A673 (cell line): ENCODE results near the gene CCL4L2. TPM values are rescaled to one million over a fixed set of nuclear protein-coding genes. Genes with fewer than 3 reads are reported as not detected.
"Not testable (repeated sequence)": the region's sequence is repeated elsewhere in the genome, so short reads cannot be mapped to it uniquely, and the experiment has no call there.

ENCODE experiments used
- BruUV-seq: library from RNA; stranded (reverse); fragments of 400-500 nt; replicated peaks from 2 replicates; lab custom pipeline; 2021; lab: Mats Ljungman, UMichigan
- CTCF ChIA-PET: fragments of 300-600 bp; sonication (Branson Sonifier 250); formaldehyde crosslinking; loops from one replicate; lab custom pipeline; 2022; ENCODE audit warnings: antibody characterized with exemption; lab: Charles Lee
- POLR2A ChIA-PET: fragments of 300-600 bp; sonication (Branson Sonifier 250); formaldehyde crosslinking; loops from one replicate; lab custom pipeline; 2022; ENCODE audit warnings: antibody characterized with exemption; ENCODE audit not compliant: low non-redundant PET; lab: Charles Lee
- DNase-seq: peaks from one replicate; pipeline ENCODE4 v3.0.0-alpha.2; 2015; ENCODE audit warnings: low spot score
- H3K27ac ChIP-seq: fragments of 200-600 bp; sonication (generic); 2 replicates; pipeline ENCODE4 v1.5.1; 2016; ENCODE audit warnings: mixed run types, low read depth, mild to moderate bottlenecking, mixed read lengths, antibody characterized with exemption, low read length; ENCODE audit not compliant: poor library complexity, severe bottlenecking
- H3K27me3 ChIP-seq: fragments of 200-600 bp; sonication (generic); replicated peaks from 2 replicates; pipeline ENCODE4 v1.6.1; 2017; ENCODE audit warnings: mixed run types, low read depth, mild to moderate bottlenecking, mixed read lengths, antibody characterized with exemption, low read length; ENCODE audit not compliant: insufficient read depth, poor library complexity
- H3K36me3 ChIP-seq: fragments of 200-600 bp; sonication (generic); 2 replicates; pipeline ENCODE4 v1.6.1; 2016; ENCODE audit warnings: mixed run types, mild to moderate bottlenecking, mixed read lengths, antibody characterized with exemption, low read length; ENCODE audit not compliant: insufficient read depth, poor library complexity, severe bottlenecking
- H3K4me1 ChIP-seq: fragments of 200-600 bp; sonication (generic); 2 replicates; pipeline ENCODE4 v1.6.1; 2017; ENCODE audit warnings: mixed run types, mild to moderate bottlenecking, mixed read lengths, antibody characterized with exemption, low read length; ENCODE audit not compliant: insufficient read depth, poor library complexity, severe bottlenecking
- H3K4me3 ChIP-seq: fragments of 200-600 bp; sonication (generic); 2 replicates; pipeline ENCODE4 v1.5.1; 2016; ENCODE audit warnings: low read depth, mixed run types, mild to moderate bottlenecking, mixed read lengths, low read length; ENCODE audit not compliant: poor library complexity, severe bottlenecking
- H3K9me3 ChIP-seq: fragments of 200-600 bp; sonication (generic); 2 replicates; pipeline ENCODE4 v1.6.1; 2016; ENCODE audit warnings: mixed run types, low read depth, mild to moderate bottlenecking, mixed read lengths, antibody characterized with exemption, low read length; ENCODE audit not compliant: poor library complexity, severe bottlenecking
- EZH2 ChIP-seq: fragments of 200-600 bp; sonication (generic); IDR thresholded peaks from 2 replicates; pipeline ENCODE4 v1.6.1; 2017; ENCODE audit warnings: borderline replicate concordance, low read depth, mild to moderate bottlenecking, mixed read lengths, antibody characterized with exemption, low read length; ENCODE audit not compliant: poor library complexity, severe bottlenecking
- intact Hi-C: fragments of 100-400 bp; cut with micrococcal nuclease; formaldehyde crosslinking; loops from one replicate; pipeline ENCODE4 v1.10.0; 2022; ENCODE audit not compliant: unreplicated experiment
- total RNA-seq: library from RNA; stranded (reverse); gene quantifications from 2 replicates; pipeline ENCODE4 v1.2.3, GENCODE V29; 2021
- TF ChIP-seq, protein P1 (sequence below): fragments of 300-800, 200-600 bp; sonication (generic); conservative IDR thresholded peaks from 2 replicates; pipeline ENCODE4 v1.5.1; 2017; ENCODE audit warnings: low read depth, mild to moderate bottlenecking, antibody characterized with exemption, low read length, moderate library complexity, mixed read lengths

CCL4L2 gene
- total RNA-seq, 1 experiment from 2014 or later = not detected

DNA sequence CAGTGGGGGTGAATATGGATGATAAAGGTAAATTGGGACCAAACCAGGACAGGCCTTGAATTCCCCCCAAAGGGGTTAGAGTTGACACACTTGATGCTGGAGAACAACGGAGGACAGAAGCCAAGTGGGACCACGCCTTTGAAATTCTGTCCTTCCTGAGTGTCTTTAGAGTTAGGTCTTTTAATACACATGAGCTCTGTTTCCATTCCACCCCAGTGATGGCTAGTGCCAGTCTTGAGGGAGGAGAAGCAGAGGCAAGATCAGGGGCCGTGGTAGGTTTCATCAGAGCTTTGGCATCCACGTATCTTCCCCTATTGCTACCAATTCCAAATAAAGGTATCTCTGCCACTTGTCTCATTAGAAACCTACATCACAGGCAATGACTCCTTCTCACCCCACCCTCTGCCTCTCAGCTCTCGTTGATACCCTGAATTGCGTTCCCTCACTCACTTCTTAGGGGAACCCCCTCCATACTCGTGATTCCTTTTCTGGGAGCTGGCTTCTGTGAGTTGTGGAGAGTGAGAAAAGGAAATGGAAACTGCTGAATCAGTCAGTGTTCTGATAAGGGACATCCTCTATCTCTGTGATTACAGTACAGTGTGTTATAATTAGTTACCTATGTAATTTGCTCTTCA, 11.9 kb upstream of the CCL4L2 start:
- ChIA-PET POLR2A (no interaction called here), CTCF (no interaction called here)
- Histone ChIP-seq H3K4me3 (no peak overlapping the region), H3K27ac (no peak overlapping the region), H3K36me3 (no peaks in the 10 kb centered on the region), H3K9me3 (no peaks in the 10 kb centered on the region), H3K4me1 (no peaks in the 10 kb centered on the region), H3K27me3 (no peaks in the 10 kb centered on the region)
- TF ChIP-seq EZH2 = no peak
- TF ChIP-seq, protein P1, sequence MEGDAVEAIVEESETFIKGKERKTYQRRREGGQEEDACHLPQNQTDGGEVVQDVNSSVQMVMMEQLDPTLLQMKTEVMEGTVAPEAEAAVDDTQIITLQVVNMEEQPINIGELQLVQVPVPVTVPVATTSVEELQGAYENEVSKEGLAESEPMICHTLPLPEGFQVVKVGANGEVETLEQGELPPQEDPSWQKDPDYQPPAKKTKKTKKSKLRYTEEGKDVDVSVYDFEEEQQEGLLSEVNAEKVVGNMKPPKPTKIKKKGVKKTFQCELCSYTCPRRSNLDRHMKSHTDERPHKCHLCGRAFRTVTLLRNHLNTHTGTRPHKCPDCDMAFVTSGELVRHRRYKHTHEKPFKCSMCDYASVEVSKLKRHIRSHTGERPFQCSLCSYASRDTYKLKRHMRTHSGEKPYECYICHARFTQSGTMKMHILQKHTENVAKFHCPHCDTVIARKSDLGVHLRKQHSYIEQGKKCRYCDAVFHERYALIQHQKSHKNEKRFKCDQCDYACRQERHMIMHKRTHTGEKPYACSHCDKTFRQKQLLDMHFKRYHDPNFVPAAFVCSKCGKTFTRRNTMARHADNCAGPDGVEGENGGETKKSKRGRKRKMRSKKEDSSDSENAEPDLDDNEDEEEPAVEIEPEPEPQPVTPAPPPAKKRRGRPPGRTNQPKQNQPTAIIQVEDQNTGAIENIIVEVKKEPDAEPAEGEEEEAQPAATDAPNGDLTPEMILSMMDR = no peak
- BruUV-seq = no TSS peak
- DNase-seq = no peak
- intact Hi-C loops = no loop called here

DNA sequence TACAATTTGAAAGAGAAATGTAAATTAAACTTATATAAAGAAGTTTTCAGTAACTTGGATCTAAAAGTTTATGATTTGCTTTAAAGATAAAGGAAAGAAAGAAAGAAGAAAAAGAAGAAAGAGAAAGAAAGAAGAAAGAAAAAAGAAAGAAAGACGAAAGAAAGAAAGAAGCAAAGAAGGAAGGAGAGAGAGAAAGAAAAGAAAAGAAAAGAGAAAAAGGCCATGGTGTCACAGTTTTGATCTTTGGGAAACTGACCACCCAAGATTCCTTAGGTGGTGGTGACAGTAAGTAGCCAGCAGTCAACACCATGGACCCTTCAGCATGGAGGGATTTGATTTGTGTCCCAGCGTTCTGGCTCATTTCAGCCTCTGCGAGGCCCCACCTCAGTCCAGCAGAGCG, 9.8 kb upstream of the CCL4L2 start:
- CTCF ChIA-PET, H3K4me3 ChIP-seq: not testable (repeated sequence)

DNA sequence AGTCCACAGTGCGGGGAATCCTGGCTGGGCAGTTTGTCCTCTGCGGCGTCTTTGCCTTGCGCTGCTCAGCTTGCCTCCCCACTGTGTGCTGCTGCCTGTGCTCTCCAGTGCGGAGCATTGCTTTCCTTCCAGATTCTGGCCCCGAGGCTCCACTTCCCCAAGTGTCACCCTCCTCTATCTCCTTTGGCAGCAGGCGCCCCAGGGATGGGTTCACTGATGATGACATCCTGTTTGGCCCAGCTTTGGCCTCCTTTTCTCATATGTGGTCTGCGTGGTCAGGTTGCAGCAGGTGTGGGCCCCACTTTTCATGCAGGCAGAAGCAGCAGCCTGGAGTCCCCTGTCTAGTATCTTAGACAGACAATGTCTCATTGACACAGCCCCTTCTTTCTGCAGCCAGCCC, 9.4 kb upstream of the CCL4L2 start:
- DNase-seq, POLR2A ChIA-PET: not testable (repeated sequence)

More for the DNA sequence above, 9.8 kb upstream of the CCL4L2 start:
- H3K27me3 ChIP-seq, intact Hi-C loops, BruUV-seq, DNase-seq, H3K4me1 ChIP-seq, POLR2A ChIA-PET, H3K36me3 ChIP-seq, H3K9me3 ChIP-seq, H3K27ac ChIP-seq: not testable (repeated sequence)

DNA sequence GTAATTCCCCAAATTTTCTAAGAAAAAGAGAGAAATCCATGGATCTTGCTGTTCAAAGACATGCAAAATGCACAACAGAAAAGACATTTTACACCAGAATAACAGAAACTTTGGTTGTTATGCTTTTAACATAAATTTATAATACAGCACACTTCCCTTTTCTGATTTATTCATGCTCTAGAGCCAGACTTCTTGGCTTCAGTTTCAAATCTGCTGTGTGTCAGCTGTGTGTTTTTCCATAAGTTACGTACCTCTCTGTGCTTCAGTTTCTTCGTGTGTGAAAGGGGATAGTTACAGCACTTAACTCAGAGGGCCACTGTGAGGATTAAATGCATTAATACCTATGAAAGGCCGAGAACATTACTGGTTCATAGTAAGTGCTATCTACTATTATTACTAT, 7.5 kb upstream of the CCL4L2 start:
- no TSS peak for BruUV-seq
- ChIA-PET POLR2A (no interaction called here), CTCF (no interaction called here)
- H3K27me3 ChIP-seq = no peaks in the 10 kb centered on the region
- H3K36me3 ChIP-seq = no peaks in the 10 kb centered on the region
- no peaks in the 10 kb centered on the region for H3K4me1 ChIP-seq
- DNase-seq = no peak
- H3K4me3 ChIP-seq = no peak overlapping the region
- no peak overlapping the region for H3K27ac ChIP-seq
- intact Hi-C loops = no loop called here
- no peaks in the 10 kb centered on the region for H3K9me3 ChIP-seq
- no peak for TF ChIP-seq EZH2
- TF ChIP-seq, protein P1 = no peak

More for the DNA sequence above, 9.4 kb upstream of the CCL4L2 start:
- intact Hi-C loops, H3K27ac ChIP-seq, H3K4me1 ChIP-seq, H3K27me3 ChIP-seq, BruUV-seq, H3K9me3 ChIP-seq, CTCF ChIA-PET, H3K4me3 ChIP-seq, H3K36me3 ChIP-seq: not testable (repeated sequence)
